OCI-LY3 (cell line): ENCODE results near the gene HIPK1.
A peak's percentile ranks its signal among the peaks of the same experiment; 100 is the strongest.

Source experiments
- H2AFZ ChIP-seq: fragments of 200-600, 300-600 bp; shearing (Covaris generic); 2 replicates; pipeline ENCODE4 v1.6.0; 2014; ENCODE audit warnings: antibody characterized with exemption, low read depth, low read length
- H3K27ac ChIP-seq: fragments of 200-600, 300-600 bp; sonication (generic); 2 replicates; pipeline ENCODE4 v1.5.1; 2014; ENCODE audit warnings: mild to moderate bottlenecking, low read length, moderate library complexity, mixed read lengths
- H3K27me3 ChIP-seq: fragments of 200-600, 300-600 bp; sonication (generic); 2 replicates; pipeline ENCODE4 v1.6.1; 2014; ENCODE audit warnings: low read depth, low read length, mixed read lengths
- H3K36me3 ChIP-seq: fragments of 200-600, 300-600 bp; sonication (generic); replicated peaks from 2 replicates; pipeline ENCODE3; 2014; ENCODE audit warnings: low read depth, low read length, mixed read lengths
- H3K4me1 ChIP-seq: fragments of 300-600, 200-600 bp; sonication (generic); 2 replicates; pipeline ENCODE4 v1.6.1; 2014; ENCODE audit warnings: low read length, mixed read lengths
- H3K4me2 ChIP-seq: fragments of 200-600, 300-600 bp; sonication (generic); 2 replicates; pipeline ENCODE4 v1.6.1; 2014; ENCODE audit warnings: low read length, mixed read lengths
- H3K4me3 ChIP-seq: fragments of 300-600, 200-600 bp; sonication (generic); 2 replicates; pipeline ENCODE4 v1.5.1; 2014; ENCODE audit warnings: antibody characterized with exemption, mild to moderate bottlenecking, low read length, moderate library complexity
- H3K79me2 ChIP-seq: fragments of 300-600, 200-600 bp; shearing (Covaris generic); 2 replicates; pipeline ENCODE4 v1.6.1; 2014; ENCODE audit warnings: mild to moderate bottlenecking, low read length, mixed read lengths
- H3K9ac ChIP-seq: fragments of 300-600, 200-600 bp; shearing (Covaris generic); 2 replicates; pipeline ENCODE4 v1.6.0; 2014; ENCODE audit warnings: mild to moderate bottlenecking, low read length, moderate library complexity
- H3K9me3 ChIP-seq: fragments of 200-600, 300-600 bp; shearing (Covaris generic); 2 replicates; pipeline ENCODE4 v1.6.1; 2014; ENCODE audit warnings: low read length, mixed read lengths; ENCODE audit not compliant: insufficient read depth
- H4K20me1 ChIP-seq: fragments of 200-600, 300-600 bp; sonication (generic); 2 replicates; pipeline ENCODE4 v1.6.1; 2016; ENCODE audit warnings: low read length, mixed read lengths; ENCODE audit not compliant: insufficient read depth
- EZH2phosphoT487 ChIP-seq: fragments of 200-600 bp; shearing (Covaris generic); IDR thresholded peaks from 2 replicates; pipeline ENCODE4 v1.6.1; 2018; ENCODE audit warnings: antibody characterized with exemption, mixed run types, low read depth
- TF ChIP-seq, protein P1 (sequence below): fragments of 200-600, 300-600 bp; sonication (generic); IDR thresholded peaks from 2 replicates; pipeline ENCODE4 v1.5.1; 2014; ENCODE audit warnings: antibody characterized with exemption, low read length, low read depth

HIPK1 gene

DNA sequence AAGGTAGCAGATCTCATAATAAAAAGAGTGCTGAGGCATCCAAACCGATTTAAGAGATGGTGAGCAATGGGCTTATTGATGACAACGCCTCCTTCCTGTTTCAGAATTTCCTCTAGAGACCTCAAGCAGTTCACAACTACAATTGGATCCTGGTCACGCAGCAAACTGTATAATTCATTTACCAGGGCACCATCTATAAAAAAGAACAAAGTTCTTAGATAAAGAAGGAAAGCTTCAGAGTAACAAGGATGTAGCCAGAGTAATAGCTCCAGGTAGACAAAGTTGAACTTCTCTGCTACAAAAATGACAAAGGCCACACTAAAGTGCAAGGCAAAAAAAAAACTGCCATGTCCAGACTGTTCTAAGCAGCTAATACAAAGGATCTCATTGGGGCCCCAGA is 27.9 kb upstream of the HIPK1 start:
- peaks cover 14% of the 10 kb centered on the region for H3K36me3 ChIP-seq
- H4K20me1 ChIP-seq, result no peaks in the 10 kb centered on the region
- peaks cover 8% of the 10 kb centered on the region for H3K4me1 ChIP-seq
- no peak overlapping the region for H3K4me3 ChIP-seq
- H3K27ac ChIP-seq, result no peak overlapping the region
- no peak overlapping the region for H2AFZ ChIP-seq
- H3K9ac ChIP-seq, result no peak overlapping the region
- H3K79me2 ChIP-seq, result peaks cover 30% of the 10 kb centered on the region
- no peaks in the 10 kb centered on the region for H3K27me3 ChIP-seq
- no peak for TF ChIP-seq EZH2phosphoT487
- H3K9me3 ChIP-seq, result no peaks in the 10 kb centered on the region
- H3K4me2 ChIP-seq, result no peak overlapping the region

DNA sequence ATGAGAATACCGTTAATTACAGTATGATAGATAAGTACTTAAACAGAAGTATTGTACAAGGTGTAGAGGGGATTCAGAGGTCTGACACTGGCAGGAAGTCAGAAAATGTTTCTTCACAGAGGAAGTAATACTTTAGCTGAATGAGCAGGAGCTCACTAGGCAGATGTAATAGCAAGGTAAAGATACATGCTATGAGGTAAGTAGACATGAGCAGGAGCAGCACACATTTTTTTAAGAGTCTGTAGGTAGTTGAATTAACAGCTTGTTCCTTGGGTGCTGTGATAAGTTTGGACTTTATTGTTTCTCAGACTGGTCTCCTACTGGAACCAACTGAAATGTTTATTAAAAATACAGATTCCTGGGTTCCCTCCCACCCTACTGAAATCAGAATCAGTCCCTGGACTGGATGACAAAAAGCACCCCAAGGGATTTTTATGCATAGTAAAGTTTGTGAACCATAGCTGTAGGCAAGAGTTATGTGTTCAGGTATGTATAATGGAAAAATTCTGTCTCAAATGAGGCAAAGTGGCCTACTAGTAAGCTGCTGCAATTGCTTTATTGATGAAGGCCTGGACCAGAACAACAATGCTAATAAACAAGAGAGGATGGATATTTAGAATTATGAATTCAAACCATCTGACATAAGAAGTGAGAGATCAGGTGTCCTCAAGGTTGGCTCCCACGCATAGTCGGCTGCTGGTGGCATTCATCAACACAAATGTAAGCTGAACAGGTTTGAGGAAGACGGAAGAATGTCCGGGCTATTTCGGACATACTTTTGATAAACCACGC is 25.4 kb upstream of the HIPK1 start:
- Histone ChIP-seq H4K20me1 (no peaks in the 10 kb centered on the region), H3K9me3 (no peaks in the 10 kb centered on the region), H3K4me3 (peak overlapping the region; percentile 92), H3K79me2 (peaks cover 35% of the 10 kb centered on the region), H3K27me3 (no peaks in the 10 kb centered on the region), H3K4me1 (peaks cover 9% of the 10 kb centered on the region), H3K27ac (peak overlapping the region; percentile 72), H2AFZ (peak overlapping the region; percentile 73; the same call in 1 of the 2 replicates), H3K9ac (peak overlapping the region; percentile 73), H3K36me3 (peaks cover 5% of the 10 kb centered on the region), H3K4me2 (peak overlapping the region; percentile 94)
- TF ChIP-seq, protein P1, sequence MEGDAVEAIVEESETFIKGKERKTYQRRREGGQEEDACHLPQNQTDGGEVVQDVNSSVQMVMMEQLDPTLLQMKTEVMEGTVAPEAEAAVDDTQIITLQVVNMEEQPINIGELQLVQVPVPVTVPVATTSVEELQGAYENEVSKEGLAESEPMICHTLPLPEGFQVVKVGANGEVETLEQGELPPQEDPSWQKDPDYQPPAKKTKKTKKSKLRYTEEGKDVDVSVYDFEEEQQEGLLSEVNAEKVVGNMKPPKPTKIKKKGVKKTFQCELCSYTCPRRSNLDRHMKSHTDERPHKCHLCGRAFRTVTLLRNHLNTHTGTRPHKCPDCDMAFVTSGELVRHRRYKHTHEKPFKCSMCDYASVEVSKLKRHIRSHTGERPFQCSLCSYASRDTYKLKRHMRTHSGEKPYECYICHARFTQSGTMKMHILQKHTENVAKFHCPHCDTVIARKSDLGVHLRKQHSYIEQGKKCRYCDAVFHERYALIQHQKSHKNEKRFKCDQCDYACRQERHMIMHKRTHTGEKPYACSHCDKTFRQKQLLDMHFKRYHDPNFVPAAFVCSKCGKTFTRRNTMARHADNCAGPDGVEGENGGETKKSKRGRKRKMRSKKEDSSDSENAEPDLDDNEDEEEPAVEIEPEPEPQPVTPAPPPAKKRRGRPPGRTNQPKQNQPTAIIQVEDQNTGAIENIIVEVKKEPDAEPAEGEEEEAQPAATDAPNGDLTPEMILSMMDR, result no peak
- TF ChIP-seq EZH2phosphoT487, result no peak

DNA sequence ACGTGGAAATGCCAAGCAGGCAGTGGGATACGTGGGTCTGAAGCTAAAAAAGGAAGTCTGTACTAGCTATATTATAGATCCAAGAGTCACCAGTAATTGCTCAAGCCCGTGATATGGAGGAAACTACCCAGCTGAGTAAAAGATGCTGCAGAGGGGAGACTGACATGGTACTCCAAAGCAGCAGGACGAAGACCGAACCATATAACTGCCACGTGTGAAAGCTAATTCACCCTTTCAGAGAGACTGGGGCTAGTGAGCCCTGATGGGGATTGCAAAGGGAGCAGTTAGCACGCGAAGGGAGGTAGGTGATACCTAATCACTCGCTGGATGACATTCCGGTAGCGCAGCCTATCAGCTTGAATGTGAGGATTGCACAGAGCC is 24.8 kb upstream of the HIPK1 start:
- Histone ChIP-seq H3K79me2 (peaks cover 35% of the 10 kb centered on the region), H3K27me3 (no peaks in the 10 kb centered on the region), H3K27ac (peak overlapping the region; percentile 72), H3K9ac (peak overlapping the region; percentile 73), H3K36me3 (peaks cover 2% of the 10 kb centered on the region), H3K9me3 (no peaks in the 10 kb centered on the region), H3K4me1 (peaks cover 9% of the 10 kb centered on the region), H3K4me2 (peak overlapping the region; percentile 94), H4K20me1 (no peaks in the 10 kb centered on the region), H2AFZ (peak overlapping the region; percentile 73), H3K4me3 (peak overlapping the region; percentile 92)
- no peak for TF ChIP-seq EZH2phosphoT487
- TF ChIP-seq, protein P1, result no peak

DNA sequence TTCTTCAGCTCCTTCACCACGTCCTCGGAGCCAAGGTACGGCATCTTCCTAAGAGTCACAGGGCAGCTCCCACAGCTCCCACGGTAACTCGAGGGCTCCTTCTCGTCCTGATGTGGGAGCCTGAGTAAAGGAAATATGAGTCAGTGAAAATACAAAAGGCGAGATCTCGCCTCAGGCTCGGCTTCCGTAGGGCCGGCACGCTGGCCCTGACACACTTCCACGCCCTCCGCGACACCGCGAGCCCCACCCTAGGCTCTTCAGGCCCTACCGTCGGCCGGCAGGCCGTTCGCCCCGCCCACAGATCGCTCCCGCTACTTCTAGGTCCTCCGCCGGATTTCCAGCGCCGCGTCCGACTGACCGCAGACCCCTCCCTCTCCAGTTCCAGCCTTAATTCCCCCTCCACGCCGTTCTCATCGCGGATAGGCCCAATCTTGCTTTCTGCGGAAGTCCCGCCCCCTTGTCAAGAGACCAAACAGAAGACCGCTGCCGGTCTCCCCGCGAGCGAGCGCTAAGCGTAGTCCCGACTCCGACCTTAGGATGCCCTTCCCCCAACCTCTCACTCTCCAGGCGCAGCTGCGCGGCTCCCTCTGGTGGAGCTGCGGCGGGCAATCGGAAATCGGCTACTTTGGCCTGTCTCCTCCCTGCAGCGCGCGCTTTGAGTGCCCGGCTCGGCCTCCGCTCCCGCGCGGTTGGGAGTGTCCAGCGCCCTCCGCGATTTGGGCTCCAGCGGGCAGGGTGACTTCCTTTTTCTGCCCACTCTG is 24.3 kb upstream of the HIPK1 start, which contains the start of the genes AP4B1 and DCLRE1B:
AP4B1 (minus strand) TSS at position 126 of the 761 bp plus-strand sequence; CDS start at position 44, 82 bp downstream.
DCLRE1B (plus strand) TSS at position 653 of the 761 bp plus-strand sequence. CDS start 261 bp downstream, outside the sequence.
- TF ChIP-seq, protein P1, result peak; percentile 54
- no peak for TF ChIP-seq EZH2phosphoT487
- Histone ChIP-seq H4K20me1 (no peaks in the 10 kb centered on the region), H3K36me3 (no peaks in the 10 kb centered on the region), H3K4me2 (peak within 1 kb of the TSS; percentile 94), H3K4me1 (peaks cover 9% of the 10 kb centered on the region), H3K9ac (peak within 1 kb of the TSS; percentile 78), H3K27ac (peak within 1 kb of the TSS; percentile 72), H3K9me3 (no peaks in the 10 kb centered on the region), H3K79me2 (peaks cover 35% of the 10 kb centered on the region), H3K27me3 (no peaks in the 10 kb centered on the region), H3K4me3 (peak within 1 kb of the TSS; percentile 92), H2AFZ (peak within 1 kb of the TSS; percentile 73)
